HG03139 (cell line): ENCODE results near the gene TLE7.

Experiments
- ATAC-seq: cut with Tn5 transposase; IDR thresholded peaks from one replicate; pipeline ENCODE4 v1.9.1; 2021; ENCODE audit not compliant: unreplicated experiment

The TLE7 gene

DNA sequence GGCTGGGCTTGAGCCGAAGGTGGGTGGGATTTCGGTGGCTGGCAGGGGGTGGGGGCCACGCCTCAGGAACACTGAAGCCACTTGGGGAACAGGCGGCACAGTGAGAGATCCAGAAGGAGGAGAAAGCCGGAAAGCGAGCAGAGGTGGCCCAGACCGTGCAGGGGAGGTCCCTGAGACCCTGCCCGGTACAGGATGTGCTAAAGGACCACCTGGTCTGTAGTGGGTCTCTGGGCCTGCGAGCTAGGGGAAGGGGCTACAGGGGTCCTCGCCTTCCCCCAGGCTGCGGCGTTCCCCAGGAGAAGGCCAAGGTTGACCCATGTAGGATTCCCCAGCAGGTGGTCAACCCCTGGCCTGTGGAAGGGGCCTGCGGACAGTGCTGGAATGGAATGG, at the start of gene TLE7:
TSS of gene TLE7 (minus strand) at position 4 of the 390 bp plus-strand sequence. CDS start 8,730 bp downstream, outside the sequence.
- no peak for ATAC-seq

DNA sequence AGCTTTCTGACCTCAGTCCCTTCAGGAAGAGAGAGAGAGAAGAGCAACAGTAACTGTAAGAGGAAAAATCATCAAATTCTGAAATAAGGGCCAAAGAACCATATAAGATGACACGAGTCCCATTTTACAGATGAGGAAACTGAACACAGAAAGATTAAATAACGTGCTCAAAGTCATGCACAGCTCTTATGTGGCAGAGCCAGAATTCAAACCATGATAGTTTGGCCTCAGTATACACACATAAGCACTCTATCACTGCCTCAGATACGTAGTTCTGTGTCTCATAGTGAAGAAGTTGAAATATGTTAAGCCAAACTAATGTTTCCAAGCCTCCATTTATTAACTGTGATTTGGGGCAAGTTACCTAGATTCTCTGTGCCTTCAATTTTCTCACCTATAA, 49.2 kb upstream of the TLE7 start:
- ATAC-seq, result no peak

DNA sequence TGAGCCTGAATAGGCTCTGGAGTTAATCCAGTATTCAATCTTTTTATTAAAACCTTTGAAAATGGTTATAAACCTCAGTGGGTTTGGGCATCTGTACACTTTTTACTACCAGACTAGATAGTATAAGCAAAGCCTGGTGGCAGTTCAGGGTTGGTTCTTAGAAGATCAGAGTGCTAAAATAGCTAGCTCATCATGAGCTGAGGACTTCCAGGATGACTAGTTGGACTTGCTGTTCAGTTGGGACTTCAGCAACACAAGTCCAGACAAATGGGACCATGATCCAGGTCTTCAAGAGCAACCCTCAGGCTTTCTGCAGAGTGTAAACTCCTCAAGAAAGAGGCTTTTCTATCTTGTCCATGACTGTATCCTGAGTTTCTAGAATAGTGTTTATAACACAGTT, 48.5 kb upstream of the TLE7 start:
- ATAC-seq, result no peak

DNA sequence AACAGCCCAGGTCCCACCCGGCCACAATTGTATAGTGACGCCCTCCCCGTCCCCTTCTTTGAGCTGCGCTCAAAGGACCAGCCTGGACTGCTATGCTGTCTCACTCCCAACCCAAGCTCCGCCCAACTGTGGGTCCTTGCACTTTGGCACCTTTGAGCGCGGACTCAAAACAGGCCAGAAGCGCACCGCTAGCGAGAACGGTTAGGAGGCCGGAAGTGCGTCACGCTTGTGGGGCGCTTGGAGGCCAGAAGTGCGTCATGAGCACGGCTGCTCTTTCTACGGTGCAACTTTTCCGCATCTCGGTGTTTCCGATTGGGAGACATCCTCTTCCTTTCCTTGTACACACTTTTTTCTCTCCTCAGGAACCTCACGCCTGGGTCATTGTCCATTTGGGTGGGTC, 47.3 kb upstream of the TLE7 start, which contains the start of gene ZNF19:
TSS of gene ZNF19 (minus strand) at position 203 of the 400 bp plus-strand sequence. CDS start 7,210 bp downstream, outside the sequence.
- ATAC-seq, result no peak

DNA sequence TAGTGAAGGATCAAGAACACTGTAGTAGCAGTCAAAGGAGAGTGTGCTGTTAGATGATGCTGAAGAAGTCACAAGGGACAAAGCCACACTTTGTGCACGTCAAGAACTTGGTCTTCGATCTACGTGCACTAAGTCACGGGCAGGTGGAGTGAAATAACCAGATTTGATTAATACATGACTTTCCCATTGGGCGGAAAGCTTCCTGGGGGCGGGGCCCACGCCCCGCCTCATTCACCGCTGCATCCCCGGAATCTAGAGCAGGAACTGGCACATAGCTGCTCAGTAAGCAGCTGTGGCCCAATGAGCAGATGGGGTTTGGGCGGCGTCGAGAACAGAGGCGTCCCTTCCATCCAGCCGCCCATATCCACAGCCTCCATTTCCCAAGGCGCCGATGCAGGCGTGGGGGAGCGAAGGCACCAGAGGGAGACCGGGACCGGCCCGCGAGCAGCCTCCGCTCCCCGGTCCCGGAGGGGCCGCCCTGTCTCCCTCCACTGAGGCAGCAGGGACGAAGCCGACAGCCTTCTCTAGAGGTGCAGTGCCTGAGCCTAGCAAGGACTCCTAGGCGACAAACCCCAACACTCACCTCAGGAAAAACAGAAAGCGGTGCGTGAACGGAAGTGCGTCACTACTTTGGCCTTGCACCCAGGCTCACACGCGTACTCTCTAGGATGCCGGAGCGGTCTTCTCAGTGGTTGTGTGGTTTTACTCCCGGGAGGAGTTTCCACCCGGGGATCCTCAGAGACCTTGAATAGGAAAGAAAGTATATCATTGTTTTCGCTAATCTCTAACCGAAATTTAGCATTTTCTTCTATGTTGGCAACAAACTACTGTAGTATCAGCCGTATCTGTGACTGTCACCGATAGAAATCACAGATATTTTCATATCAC, 42.4 kb upstream of the TLE7 start:
- peak; percentile 79 for ATAC-seq

DNA sequence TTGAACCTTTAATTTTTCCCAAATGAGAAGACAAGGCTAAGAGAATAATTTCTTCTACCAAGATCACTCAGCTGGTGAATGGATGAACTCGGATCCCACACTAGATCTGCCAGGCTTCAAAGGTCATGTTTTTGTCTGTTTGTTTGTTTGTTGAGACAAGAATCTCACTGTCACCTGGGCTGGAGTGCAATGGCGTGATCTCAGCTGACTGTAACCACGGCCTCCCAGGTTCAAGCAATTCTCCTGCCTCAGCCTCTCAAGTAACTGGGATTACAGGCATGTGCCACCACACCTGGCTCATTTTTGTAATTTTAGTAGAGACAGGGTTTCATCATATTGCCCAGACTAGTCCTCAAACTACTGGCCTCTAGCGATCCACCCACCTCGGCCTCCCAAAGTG, 40.7 kb upstream of the TLE7 start:
- no peak for ATAC-seq

DNA sequence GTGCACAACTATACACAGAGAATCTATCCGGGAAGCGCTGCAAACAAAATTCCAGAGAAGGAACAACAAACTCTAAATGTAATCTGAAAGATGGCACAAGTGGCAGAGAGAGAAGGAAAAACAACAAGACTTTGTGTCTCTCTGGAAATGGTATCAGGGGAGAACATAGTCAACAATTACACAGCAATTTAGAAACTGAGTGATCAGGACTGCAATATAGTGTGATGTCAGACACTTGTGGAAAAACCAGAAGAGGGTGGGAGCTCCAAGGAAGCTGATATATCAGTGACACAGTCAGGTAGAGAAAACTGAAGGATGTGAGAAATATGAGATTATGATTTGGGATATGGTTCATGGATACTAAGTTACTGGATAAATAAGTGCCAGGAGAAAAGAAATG, 39.1 kb upstream of the TLE7 start:
- no peak for ATAC-seq

DNA sequence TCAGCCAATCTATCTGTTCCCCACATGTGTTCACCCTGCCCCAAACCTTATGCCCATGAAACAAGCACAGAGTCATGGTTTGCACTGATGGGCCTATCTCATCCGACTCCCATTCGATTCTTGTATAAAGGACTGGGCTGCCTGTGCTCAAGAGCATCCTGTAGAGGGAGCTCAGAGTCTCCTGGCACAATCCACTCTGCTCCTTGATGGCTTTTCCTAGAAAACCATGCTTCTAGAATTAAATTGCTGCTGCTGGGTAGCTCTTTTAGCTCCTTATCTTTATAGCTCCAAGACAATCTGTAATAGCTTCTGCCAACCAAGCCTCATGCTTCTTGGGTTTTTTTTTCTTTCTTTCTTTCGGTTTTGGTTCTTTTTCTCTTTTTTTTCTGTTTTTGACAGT, 37.6 kb upstream of the TLE7 start:
- no peak for ATAC-seq

DNA sequence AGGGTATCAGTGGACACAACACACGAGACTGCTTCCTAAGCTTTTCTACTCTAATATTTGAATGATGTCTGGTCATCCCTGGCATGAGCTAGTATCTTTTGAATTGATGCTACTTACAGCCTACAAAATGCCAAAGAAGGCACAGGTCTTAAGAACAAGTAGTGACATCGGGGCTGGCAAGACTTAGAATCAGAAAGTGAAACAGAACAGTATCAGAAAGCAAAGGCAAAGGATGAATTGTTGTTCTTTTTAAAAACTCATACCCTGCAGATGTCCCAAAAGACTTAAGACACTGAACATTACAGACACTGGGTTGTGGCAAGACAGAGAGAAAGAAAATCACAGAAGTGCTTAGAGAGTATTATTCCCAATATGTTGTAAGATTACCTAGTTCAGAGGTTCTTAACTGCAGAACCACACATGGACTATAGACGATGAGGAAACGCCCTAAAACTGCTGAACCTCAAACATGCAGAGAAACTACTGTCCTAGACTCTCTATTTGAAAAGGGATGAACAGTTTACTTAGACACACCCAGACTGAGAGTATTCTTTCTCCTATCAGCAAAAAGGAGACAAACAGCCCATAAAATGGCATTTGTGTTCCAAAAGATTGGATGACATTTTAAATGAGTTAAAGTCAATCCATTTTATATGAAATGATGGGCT, 34.7 kb upstream of the TLE7 start:
- no peak for ATAC-seq

DNA sequence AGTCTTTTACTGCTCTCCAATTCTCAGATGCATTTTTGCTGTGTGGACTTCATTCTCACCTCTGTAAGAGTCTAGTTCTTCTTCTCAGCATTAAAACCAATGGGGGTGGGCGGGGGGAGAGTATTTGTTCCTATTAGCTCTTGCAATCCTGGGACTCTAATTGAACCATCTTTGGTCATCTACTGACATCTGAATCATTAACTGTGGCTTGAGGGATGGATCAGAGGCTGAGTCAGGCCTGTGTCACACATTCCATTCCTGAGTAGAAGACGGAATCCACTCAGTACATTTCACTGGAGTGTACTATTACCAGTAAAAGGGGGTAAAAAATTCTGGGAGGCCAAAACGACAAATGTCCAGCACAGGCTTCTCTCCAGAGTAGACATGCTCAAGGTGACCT, 33.0 kb upstream of the TLE7 start:
- ATAC-seq, result no peak

DNA sequence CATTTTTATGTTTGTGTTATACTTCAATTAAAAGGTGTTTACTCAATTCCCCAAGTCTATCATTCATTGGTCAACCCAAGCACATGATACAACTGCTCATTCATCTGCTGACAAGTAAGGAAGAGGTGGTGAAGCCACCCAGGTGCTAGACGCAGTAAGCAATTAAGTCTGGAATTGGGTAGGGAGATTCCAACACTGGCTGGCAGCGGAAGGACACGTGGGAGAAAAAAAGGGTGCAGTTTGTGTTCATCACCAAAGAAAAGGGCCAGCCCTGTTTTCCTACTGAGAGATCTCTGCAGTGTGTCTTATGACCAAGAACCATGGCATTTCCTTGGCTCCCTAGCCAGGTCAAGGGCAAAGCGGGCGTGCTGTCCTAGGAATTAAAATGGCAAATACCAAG, 32.0 kb upstream of the TLE7 start:
- ATAC-seq, result no peak

DNA sequence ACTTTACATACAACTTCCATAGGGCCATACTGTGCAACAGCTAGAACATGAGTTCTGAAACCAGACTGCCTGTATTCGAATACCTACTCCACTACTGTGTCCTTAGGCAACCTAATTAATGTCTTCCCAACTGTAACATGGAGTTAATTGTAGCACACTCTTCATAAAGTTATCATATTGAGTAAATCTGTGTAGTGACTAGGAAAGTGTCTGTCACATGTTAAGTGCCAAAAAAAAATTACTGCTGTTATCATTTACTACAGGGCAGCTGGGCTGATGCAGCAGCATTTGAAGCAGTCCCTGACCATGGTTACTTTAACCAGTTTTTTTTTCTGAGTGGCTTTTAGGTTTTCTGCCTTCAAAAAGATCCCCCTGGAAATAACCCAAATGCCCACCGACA, 31.1 kb upstream of the TLE7 start:
- ATAC-seq, result no peak

DNA sequence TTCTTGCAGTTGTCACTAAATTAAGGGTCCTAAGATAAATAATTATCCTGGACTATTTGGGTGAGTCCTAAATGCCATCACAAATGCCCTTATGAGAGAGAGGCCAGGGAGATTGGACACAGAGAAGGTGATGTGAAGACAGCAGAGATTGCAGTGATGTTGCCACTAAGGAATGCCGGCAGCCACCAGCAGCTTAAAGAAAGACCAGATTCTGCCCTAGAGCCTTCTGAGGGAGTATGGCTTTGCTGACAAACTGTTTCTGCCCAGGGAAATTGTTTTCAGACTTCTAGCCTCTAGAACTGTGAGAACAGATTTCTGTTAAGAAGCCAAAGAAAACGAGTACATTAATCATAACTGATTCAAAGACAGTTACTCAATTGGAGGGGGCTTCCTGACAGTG, 30.2 kb upstream of the TLE7 start:
- ATAC-seq, result no peak

DNA sequence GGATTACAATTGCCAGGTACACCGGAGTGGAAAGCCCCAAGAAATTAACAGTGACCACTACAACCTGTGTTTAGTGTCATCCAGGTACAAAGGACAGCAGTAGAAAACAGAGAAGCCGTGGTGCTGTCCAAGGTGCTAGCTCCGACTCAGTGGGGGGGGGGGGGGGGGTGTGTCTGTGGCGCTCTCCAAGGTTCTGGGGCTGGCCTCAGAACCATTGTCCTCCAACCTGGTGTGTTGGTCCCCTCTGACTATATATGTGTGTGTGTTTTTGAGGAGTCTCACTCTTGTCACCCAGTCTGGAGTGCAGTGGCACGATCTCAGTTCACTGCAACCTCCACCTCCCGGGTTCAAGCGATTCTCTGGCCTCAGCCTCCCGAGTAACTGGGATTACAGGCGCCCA, 26.0 kb upstream of the TLE7 start:
- no peak for ATAC-seq

DNA sequence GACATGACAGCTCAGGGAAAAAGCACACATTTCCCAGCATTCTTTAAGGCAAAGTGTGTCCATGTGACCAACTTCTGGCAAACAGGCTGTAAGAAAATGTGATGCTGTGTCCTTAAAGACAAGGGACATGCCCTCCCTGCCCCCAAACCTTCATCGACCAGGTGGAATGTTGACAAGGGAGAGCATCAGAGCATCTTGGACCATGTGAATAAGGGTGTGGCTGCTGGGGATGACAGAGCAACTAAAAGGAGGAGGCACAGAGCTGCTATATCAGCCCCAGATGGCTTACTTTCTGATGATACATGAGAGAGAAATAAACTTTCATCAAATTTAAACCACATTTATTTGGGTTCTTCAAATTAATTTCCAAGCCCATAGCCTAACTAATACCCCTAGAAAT, 22.4 kb upstream of the TLE7 start:
- ATAC-seq, result no peak

DNA sequence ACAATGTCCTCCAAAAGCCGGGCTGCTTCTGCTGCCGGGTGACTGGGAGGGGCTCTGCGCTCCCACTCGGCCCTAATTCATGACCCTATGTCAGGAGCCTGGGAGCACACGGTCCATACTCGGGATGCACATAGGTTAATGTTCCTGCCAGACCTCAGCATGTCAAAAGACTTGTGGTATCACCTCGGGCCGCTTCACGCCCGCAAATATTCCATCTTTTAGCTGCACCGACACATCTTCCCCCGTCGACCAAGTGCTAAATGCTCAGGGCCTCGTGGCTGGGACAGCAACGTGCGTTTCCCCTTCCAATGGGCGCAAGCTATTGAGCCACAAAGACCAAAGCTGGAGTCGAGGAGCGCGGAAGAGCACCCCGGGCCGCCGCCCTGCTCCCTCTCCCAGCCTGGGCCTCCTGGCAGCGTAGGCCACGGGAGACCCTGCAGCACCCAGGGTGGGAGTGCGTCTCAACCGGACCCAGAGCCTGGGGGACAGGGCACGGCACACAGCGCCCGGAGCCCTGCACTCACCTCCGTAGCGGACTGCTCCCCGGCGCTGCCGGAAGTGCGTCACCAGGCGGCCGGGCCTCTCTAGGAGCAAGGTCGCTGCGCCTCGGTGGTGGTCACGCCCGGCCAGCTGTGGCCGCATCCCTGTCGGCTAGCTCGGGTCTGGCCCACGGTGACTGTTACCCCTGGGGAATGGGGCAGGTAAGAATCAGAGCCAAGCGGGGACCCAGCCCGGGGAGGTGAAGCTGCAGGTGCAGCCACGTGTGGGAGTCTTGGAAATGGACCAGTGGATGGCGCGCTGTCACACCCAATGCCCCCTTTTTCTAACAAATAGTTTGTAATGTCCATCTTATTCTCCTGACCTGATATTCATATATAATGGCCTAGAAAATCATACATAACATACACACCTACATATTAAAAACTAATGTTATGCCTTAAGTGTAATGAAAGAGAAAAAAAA, 20.1 kb upstream of the TLE7 start, which contains the start of gene ZNF23:
TSS of gene ZNF23 (minus strand) at position 562 of the 963 bp plus-strand sequence. CDS start 5,451 bp downstream, outside the sequence.
- peak; percentile 97 for ATAC-seq

DNA sequence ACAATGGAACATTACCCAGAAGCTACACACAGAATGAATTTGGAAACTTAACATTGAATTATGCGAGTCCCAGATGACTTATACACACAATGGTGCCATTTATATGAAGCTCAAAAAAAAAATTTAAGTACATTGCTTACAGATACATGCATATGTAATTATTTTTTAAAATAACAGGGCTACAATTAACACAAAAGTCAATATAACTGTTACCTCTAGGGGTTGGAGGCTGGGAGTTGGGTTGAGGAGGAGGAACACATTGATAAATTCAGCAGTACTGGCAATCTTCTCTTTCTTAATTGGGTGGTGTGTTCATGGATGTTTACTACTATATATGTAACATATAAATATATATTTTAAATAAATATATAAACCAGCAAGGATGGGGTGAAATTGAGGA, 19.1 kb upstream of the TLE7 start:
- ATAC-seq, result no peak

DNA sequence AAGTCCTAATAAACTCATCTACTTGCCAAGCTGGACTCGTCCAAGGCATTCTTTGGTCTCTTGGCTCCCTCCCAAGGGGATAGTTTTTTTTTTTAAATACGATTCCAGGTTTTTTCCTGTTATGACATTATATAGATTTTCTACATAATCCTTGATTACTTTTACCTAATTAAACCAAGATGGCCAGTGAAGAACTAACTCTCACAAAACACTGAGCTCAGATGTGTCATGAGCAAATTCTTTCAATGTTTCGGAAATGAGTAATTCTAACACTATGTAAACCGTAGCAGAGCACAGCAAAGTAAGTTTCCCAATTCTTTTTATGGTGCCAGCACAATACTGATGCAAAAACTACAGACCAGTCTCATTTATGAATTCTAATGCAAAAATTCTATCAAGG, 18.4 kb upstream of the TLE7 start:
- no peak for ATAC-seq

DNA sequence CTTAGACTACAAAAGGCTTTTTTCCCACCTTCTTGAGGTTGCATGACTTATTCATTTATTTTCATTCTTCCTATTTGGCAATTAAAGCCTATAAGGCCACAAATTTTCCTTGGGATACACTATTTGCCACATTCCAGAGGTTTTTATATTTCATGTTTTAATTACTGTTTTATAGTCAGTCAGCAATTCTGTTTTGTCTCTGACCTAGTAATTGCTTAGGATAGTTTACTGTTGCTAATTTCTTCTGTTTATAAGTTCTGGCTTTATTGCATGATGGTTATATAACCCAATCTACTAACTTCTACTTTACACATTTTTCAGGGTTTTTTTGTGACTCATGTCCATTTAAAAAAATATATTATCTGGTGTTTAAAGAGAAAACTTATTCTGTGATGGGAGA, 17.7 kb upstream of the TLE7 start:
- ATAC-seq, result no peak

DNA sequence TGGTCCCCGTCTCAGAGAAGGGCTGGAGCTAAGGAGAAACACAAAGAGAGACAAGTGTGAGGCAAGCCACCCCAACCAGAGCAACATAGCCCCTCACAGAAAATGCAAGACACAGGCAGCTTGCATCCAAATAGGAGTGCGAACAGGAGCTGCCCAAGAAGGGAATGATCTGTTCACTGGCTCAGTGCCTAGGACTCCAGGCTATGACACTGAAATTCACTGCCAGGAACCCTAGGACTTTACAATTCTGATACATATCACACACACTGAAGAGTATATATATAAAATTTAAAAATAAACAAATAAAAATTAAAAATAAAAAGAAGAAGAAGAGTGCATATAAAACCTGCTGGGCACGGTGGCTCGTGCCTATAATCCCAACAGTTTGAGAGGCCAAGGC, 14.9 kb upstream of the TLE7 start:
- ATAC-seq, result no peak

DNA sequence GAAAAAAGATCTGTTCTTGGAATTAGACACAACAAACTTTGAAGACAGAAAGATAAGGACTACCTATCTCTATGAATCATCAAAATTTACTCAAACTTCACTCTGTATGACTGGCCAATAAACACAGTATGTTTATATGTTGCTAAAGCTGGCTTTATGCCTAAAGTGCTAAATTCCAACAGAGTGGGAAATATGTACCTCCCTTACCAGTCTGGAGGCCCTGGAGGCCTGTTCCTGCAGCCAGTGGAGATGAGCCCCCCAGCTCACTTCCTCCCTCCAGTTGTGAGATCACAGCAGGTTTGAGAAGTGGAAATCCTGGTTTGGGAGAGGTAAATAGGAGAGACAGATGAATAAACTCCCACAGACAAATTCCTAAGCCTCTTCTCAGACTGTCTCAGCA, 11.2 kb upstream of the TLE7 start:
- no peak for ATAC-seq
